Mesendoderm (in vitro differentiated cells): ENCODE data around the gene AMBP.

Experiments used
- DNase-seq: peaks from one replicate; pipeline ENCODE4 v3.0.0; 2013
- H2AK5ac ChIP-seq: 2 replicates; pipeline ENCODE4 v1.6.1; 2013; ENCODE audit warnings: low read length, inconsistent platforms
- H2BK120ac ChIP-seq: 2 replicates; pipeline ENCODE4 v1.6.1; 2013; ENCODE audit warnings: low read depth, mild to moderate bottlenecking, low read length, moderate library complexity, mixed read lengths
- H2BK15ac ChIP-seq: replicated peaks from 2 replicates; pipeline ENCODE4 v1.6.1; 2013; ENCODE audit warnings: low read depth, mild to moderate bottlenecking, moderate library complexity
- H2BK5ac ChIP-seq: 2 replicates; pipeline ENCODE4 v1.6.1; 2013; ENCODE audit warnings: low read length, inconsistent platforms
- H3K18ac ChIP-seq: 2 replicates; pipeline ENCODE4 v1.6.1; 2013; ENCODE audit warnings: mild to moderate bottlenecking, low read length, mixed read lengths
- H3K23ac ChIP-seq: one replicate; pipeline ENCODE4 v1.6.1; 2013; ENCODE audit warnings: low read length
- H3K27ac ChIP-seq: 2 replicates; pipeline ENCODE4 v1.5.1; 2013; ENCODE audit warnings: low read depth, mild to moderate bottlenecking, inconsistent platforms, low read length, moderate library complexity
- H3K27me3 ChIP-seq: 2 replicates; pipeline ENCODE4 v1.6.1; 2013; ENCODE audit warnings: low read length, control low read depth, mild to moderate bottlenecking, inconsistent platforms; ENCODE audit not compliant: insufficient read depth, poor library complexity
- H3K36me3 ChIP-seq: 2 replicates; pipeline ENCODE4 v1.6.1; 2013; ENCODE audit warnings: low read length, inconsistent platforms; ENCODE audit not compliant: control insufficient read depth, insufficient read depth
- H3K4ac ChIP-seq: one replicate; pipeline ENCODE4 v1.6.1; 2013; ENCODE audit warnings: low read depth, mild to moderate bottlenecking, low read length, moderate library complexity
- H3K4me1 ChIP-seq: 2 replicates; pipeline ENCODE4 v1.6.1; 2013; ENCODE audit warnings: low read depth, low read length, inconsistent platforms; ENCODE audit not compliant: control insufficient read depth
- H3K4me2 ChIP-seq: 2 replicates; pipeline ENCODE4 v1.6.1; 2013; ENCODE audit warnings: low read length
- H3K4me3 ChIP-seq: 2 replicates; pipeline ENCODE4 v1.5.1; 2013; ENCODE audit warnings: mild to moderate bottlenecking, low read length
- H3K56ac ChIP-seq: one replicate; pipeline ENCODE4 v1.6.1; 2013; ENCODE audit warnings: low read length
- H3K79me1 ChIP-seq: 2 replicates; pipeline ENCODE4 v1.6.1; 2013; ENCODE audit warnings: low read length, inconsistent platforms
- H3K79me2 ChIP-seq: 2 replicates; pipeline ENCODE4 v1.6.1; 2013; ENCODE audit warnings: mild to moderate bottlenecking, low read length; ENCODE audit not compliant: control insufficient read depth, insufficient read depth
- H3K9ac ChIP-seq: 2 replicates; pipeline ENCODE4 v1.6.1; 2013; ENCODE audit warnings: low read length, inconsistent platforms
- H4K5ac ChIP-seq: one replicate; pipeline ENCODE4 v1.6.1; 2013; ENCODE audit warnings: low read length
- H4K8ac ChIP-seq: one replicate; pipeline ENCODE4 v1.6.1; 2013; ENCODE audit warnings: low read depth, mild to moderate bottlenecking, control low read depth, low read length, moderate library complexity
- WGBS: extraction: QIAGEN DNeasy Blood & Tissue Kit; methylation state at CpG from one replicate; pipeline ENCODE4 v1.1.7; 2013; ENCODE audit warnings: low lambda C conversion rate, missing lambda C conversion rate; ENCODE audit not compliant: insufficient coverage; ENCODE audit errors: extremely low coverage; 5-methylcytosine and 5-hydroxymethylcytosine counted together

The AMBP gene

GRCh38 chr9:114037249-114037648 lies 40.9 kb downstream of the AMBP start:
- WGBS = no CpG with 5 or more reads among the region's 5 CpGs
- H3K79me2 ChIP-seq = no peaks in the 10 kb centered on the region
- no peak overlapping the region for H4K5ac ChIP-seq
- H3K23ac ChIP-seq = no peak overlapping the region
- H3K36me3 ChIP-seq = peaks cover 6% of the 10 kb centered on the region
- no peak overlapping the region for H3K9ac ChIP-seq
- H3K4me2 ChIP-seq = no peak overlapping the region
- H3K4me3 ChIP-seq = no peak overlapping the region
- no peak for DNase-seq
- no peak overlapping the region for H2AK5ac ChIP-seq
- H2BK120ac ChIP-seq = no peak overlapping the region
- no peak overlapping the region for H3K18ac ChIP-seq
- H2BK5ac ChIP-seq = no peak overlapping the region
- H2BK15ac ChIP-seq = no peak overlapping the region
- no peaks in the 10 kb centered on the region for H3K4me1 ChIP-seq
- no peaks in the 10 kb centered on the region for H3K79me1 ChIP-seq
- H3K27me3 ChIP-seq = no peaks in the 10 kb centered on the region
- H3K4ac ChIP-seq = no peak overlapping the region
- H4K8ac ChIP-seq = no peak overlapping the region
- no peak overlapping the region for H3K56ac ChIP-seq
- no peak overlapping the region for H3K27ac ChIP-seq

DNA sequence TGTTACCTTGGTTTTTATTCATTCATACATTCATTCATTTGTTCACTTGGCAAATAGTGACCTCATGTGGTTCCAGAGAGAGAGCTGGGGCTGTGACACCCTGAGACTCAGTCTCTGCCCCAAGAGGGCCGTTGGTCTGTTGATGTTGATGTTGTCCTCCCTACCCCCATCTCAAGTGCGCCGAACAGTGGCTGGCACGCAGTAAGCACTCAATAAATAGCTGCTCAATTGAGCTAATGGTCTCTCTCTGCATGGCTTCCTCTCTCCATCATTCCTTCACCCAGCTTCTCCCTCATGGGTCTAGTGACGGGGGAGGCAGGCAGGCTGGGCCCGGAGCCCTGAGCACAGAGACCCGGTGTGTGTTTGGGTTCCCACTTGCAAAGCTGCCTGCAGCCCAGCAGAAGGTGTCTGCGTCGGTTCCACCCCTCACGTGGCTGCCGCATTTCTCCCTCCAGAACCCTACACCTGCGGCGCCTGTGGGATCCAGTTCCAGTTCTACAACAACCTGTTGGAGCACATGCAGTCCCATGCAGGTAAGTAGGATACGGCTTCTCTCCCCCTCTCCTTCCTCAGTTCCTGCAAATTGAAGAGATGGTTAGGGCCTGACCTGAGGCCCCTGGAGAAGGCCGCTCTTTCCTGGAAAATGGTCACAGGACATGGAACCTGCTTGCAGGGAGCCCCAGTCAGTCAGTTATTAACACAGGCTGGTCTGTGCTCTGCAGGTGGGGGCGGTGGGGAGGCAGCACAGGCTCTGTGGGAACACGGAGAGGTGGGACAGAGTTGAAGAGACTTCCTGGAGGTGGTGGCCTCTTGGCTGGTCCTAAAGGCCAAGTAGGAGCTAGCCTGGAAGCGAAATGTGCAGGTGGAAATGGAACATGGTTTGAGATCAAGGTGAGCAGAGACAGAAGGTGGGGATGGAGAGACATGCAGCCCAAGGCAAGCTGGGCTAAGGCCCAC lies 42.0 kb downstream of the AMBP start:
- no peak overlapping the region for H3K56ac ChIP-seq
- no peak for DNase-seq

DNA sequence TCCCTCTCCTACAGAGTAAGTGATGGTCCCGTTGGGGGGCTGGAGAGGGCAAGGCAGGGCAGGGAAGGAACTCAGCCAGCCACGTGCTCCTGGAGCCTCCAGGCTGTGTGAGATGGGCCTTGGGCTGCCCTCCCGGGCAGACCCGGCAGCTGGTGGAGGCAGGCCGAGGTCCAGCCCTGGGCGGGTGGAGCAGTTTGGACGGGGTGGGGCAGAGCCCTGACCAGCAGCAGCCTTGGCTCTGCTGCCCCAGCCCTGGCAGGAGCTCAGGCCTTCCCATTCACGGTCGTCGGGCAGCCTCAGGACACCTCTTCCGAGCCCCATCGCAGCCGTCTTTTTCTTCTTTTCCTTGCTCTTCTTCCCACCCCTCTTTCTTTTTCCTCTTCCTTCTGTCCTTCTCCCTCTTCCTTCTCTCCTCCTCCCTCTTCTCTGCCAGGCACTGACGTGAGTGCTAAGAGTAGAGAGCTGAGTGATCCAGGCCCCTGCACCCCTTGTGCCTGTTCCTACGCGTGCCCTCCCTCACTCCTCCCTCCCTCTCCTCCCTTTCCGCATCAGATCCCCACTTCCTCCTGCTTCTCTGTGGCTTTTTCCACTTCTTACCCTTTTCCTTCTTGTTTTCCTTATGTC lies 42.8 kb downstream of the AMBP start:
- no peaks in the 10 kb centered on the region for H3K79me1 ChIP-seq
- H3K4me3 ChIP-seq = no peak overlapping the region
- no CpG with 5 or more reads among the region's 17 CpGs for WGBS
- no peak overlapping the region for H2BK120ac ChIP-seq
- no peak overlapping the region for H3K56ac ChIP-seq
- H4K8ac ChIP-seq = no peak overlapping the region
- no peak overlapping the region for H4K5ac ChIP-seq
- H3K27ac ChIP-seq = no peak overlapping the region
- no peak overlapping the region for H2BK15ac ChIP-seq
- no peak overlapping the region for H2BK5ac ChIP-seq
- H3K36me3 ChIP-seq = peaks cover 6% of the 10 kb centered on the region
- no peak overlapping the region for H2AK5ac ChIP-seq
- H3K79me2 ChIP-seq = no peaks in the 10 kb centered on the region
- no peak for DNase-seq
- no peaks in the 10 kb centered on the region for H3K4me1 ChIP-seq
- no peak overlapping the region for H3K9ac ChIP-seq
- H3K4ac ChIP-seq = no peak overlapping the region
- H3K18ac ChIP-seq = no peak overlapping the region
- no peaks in the 10 kb centered on the region for H3K27me3 ChIP-seq
- H3K4me2 ChIP-seq = no peak overlapping the region
- H3K23ac ChIP-seq = no peak overlapping the region

More for the DNA sequence above, 42.0 kb downstream of the AMBP start:
- Histone ChIP-seq H3K4me2 (no peak overlapping the region), H4K5ac (no peak overlapping the region), H3K4me3 (no peak overlapping the region), H2BK5ac (no peak overlapping the region), H3K27ac (no peak overlapping the region), H3K79me2 (no peaks in the 10 kb centered on the region), H3K36me3 (peaks cover 6% of the 10 kb centered on the region), H3K4me1 (no peaks in the 10 kb centered on the region), H2AK5ac (no peak overlapping the region), H3K4ac (no peak overlapping the region), H3K23ac (no peak overlapping the region), H4K8ac (no peak overlapping the region), H3K79me1 (no peaks in the 10 kb centered on the region), H2BK120ac (no peak overlapping the region), H3K27me3 (no peaks in the 10 kb centered on the region), H3K18ac (no peak overlapping the region), H3K9ac (no peak overlapping the region), H2BK15ac (no peak overlapping the region)
- no CpG with 5 or more reads among the region's 18 CpGs for WGBS

DNA sequence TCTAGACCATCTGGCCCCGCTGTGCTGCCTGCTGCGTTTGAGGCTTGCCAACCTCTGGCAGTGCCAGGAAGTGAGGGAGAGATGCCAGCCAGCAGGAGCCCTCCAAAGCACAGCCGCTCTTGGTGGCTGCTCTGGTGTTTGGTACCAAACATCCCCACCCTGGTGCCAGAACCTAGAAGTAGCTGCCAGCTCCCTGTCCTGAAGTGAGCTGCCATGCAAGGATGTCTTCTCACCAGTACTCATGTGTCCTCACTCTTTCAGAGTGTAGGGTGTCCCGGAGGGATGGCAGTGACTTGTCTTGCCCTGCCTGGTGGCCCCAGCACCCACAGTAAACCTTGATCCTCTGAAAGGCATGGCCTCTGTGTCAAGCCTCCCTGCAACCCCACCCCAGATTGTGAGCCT lies 43.4 kb downstream of the AMBP start:
- Histone ChIP-seq H3K4me2 (no peak overlapping the region), H3K4me3 (no peak overlapping the region), H3K23ac (no peak overlapping the region), H2AK5ac (no peak overlapping the region), H2BK15ac (no peak overlapping the region), H4K5ac (no peak overlapping the region), H3K79me2 (no peaks in the 10 kb centered on the region), H3K9ac (no peak overlapping the region), H3K27me3 (no peaks in the 10 kb centered on the region), H3K4ac (no peak overlapping the region), H4K8ac (no peak overlapping the region), H2BK120ac (no peak overlapping the region), H3K27ac (no peak overlapping the region), H3K36me3 (peaks cover 6% of the 10 kb centered on the region), H3K56ac (no peak overlapping the region), H3K18ac (no peak overlapping the region), H3K4me1 (no peaks in the 10 kb centered on the region), H2BK5ac (no peak overlapping the region), H3K79me1 (no peaks in the 10 kb centered on the region)
- DNase-seq = no peak
- no CpG with 5 or more reads among the region's 4 CpGs for WGBS

GRCh38 chr9:114034196-114034595 lies 43.9 kb downstream of the AMBP start:
- Histone ChIP-seq H4K5ac (no peak overlapping the region), H3K18ac (no peak overlapping the region), H3K4me1 (no peaks in the 10 kb centered on the region), H3K27ac (no peak overlapping the region), H2BK5ac (no peak overlapping the region), H2BK120ac (no peak overlapping the region), H3K27me3 (no peaks in the 10 kb centered on the region), H3K4me2 (no peak overlapping the region), H3K23ac (no peak overlapping the region), H3K79me2 (no peaks in the 10 kb centered on the region), H3K9ac (no peak overlapping the region), H3K4me3 (no peak overlapping the region), H2AK5ac (no peak overlapping the region), H3K56ac (no peak overlapping the region), H3K4ac (no peak overlapping the region), H2BK15ac (no peak overlapping the region), H4K8ac (no peak overlapping the region), H3K36me3 (peaks cover 6% of the 10 kb centered on the region), H3K79me1 (no peaks in the 10 kb centered on the region)
- no peak for DNase-seq
- no CpG with 5 or more reads among the region's 10 CpGs for WGBS
